ENCODE data around the gene MTX1. TPM values are rescaled to one million over a fixed set of nuclear protein-coding genes. Genes with fewer than 3 reads are reported as not detected.
"Not testable (repeated sequence)": the region's sequence is repeated elsewhere in the genome, so short reads cannot be mapped to it uniquely, and the experiment has no call there.

MTX1 gene
- total RNA-seq, 3 donors from 2014 or later (not counting 1 experiment from before 2014, with no cell fraction given), result 22.3 to 28.5 (median 27.9) TPM

- 64% methylated on average over 6 of the region's 7 CpGs for WGBS (ENCODE audit: insufficient coverage)
- Mint-ChIP-seq H3K4me3 (peak overlapping the region; percentile 83), H3K9me3 (no peaks in the 10 kb centered on the region), H3K36me3 (no peaks in the 10 kb centered on the region), H3K27ac (peak overlapping the region; percentile 90 to 93), H3K27me3 (ENCODE audit: low read depth in 2 of 2) (no peaks in the 10 kb centered on the region), H3K4me1 (peaks cover 21 to 24% of the 10 kb centered on the region in 2 donors)
- H3K27me3 ChIP-seq (ENCODE audit: control insufficient read depth, insufficient read depth, low read length), result no peaks in the 10 kb centered on the region
- intact Hi-C loops (cut with micrococcal nuclease), result no loop called here
- no peaks in the 10 kb centered on the region for H3K36me3 ChIP-seq (ENCODE audit: control insufficient read depth, insufficient read depth, low read length)
- H3K4me3 ChIP-seq (ENCODE audit: low read length), result no peak overlapping the region
- peak in 2 of 3 donors; percentile 17 to 34 for ATAC-seq
- peak overlapping the region; percentile 70 for H3K27ac ChIP-seq (ENCODE audit: low read length)
- TF ChIP-seq CTCF (IDR thresholded peaks at IDR 0.05), result no peak
- no peaks in the 10 kb centered on the region for H3K9me3 ChIP-seq (ENCODE audit: control insufficient read depth, insufficient read depth, low read length)
- peak in 1 of 2 donors; percentile 57 for DNase-seq
- peaks cover 26% of the 10 kb centered on the region for H3K4me1 ChIP-seq (ENCODE audit: control insufficient read depth, insufficient read depth, low read length)
These were observed 10.5 kb downstream of the MTX1 start for GRCh38 chr1:155218854-155219591.

GRCh38 chr1:155219592-155220031 is 11.1 kb downstream of the MTX1 start:
- TF ChIP-seq CTCF (IDR thresholded peaks at IDR 0.05), result no peak
- Histone ChIP-seq H3K4me1 (ENCODE audit: control insufficient read depth, insufficient read depth, low read length) (peaks cover 26% of the 10 kb centered on the region), H3K36me3 (ENCODE audit: control insufficient read depth, insufficient read depth, low read length) (no peaks in the 10 kb centered on the region), H3K4me3 (ENCODE audit: low read length) (no peak overlapping the region), H3K9me3 (ENCODE audit: control insufficient read depth, insufficient read depth, low read length) (no peaks in the 10 kb centered on the region), H3K27ac (ENCODE audit: low read length) (peak overlapping the region; percentile 70), H3K27me3 (ENCODE audit: control insufficient read depth, insufficient read depth, low read length) (no peaks in the 10 kb centered on the region)
- Mint-ChIP-seq H3K4me1 (peaks cover 21 to 24% of the 10 kb centered on the region in 2 donors), H3K36me3 (no peaks in the 10 kb centered on the region), H3K4me3 (peak overlapping the region; percentile 83), H3K27me3 (ENCODE audit: low read depth in 2 of 2) (no peaks in the 10 kb centered on the region), H3K9me3 (no peaks in the 10 kb centered on the region), H3K27ac (peak overlapping the region; percentile 90 to 93)
- DNase-seq (peak; percentile 38 to 45), ATAC-seq (peak; percentile 75 to 85 (median 82))
- 14% methylated on average over 1 of the region's 1 CpG for WGBS (ENCODE audit: insufficient coverage)
- intact Hi-C loops (cut with micrococcal nuclease), result no loop called here

GRCh38 chr1:155220211-155220965 is 11.9 kb downstream of the MTX1 start:
- peaks cover 21 to 24% of the 10 kb centered on the region in 2 donors for H3K4me1 Mint-ChIP-seq
- H3K9me3 ChIP-seq (ENCODE audit: control insufficient read depth, insufficient read depth, low read length); H3K9me3 Mint-ChIP-seq; DNase-seq; H3K36me3 ChIP-seq (ENCODE audit: control insufficient read depth, insufficient read depth, low read length); H3K27me3 Mint-ChIP-seq (ENCODE audit: low read depth in 2 of 2); H3K27me3 ChIP-seq (ENCODE audit: control insufficient read depth, insufficient read depth, low read length); H3K4me3 Mint-ChIP-seq; H3K4me3 ChIP-seq (ENCODE audit: low read length); intact Hi-C loops (cut with micrococcal nuclease); H3K36me3 Mint-ChIP-seq: not testable (repeated sequence)
- H3K27ac Mint-ChIP-seq, result peak overlapping the region; percentile 90 to 93
- peaks cover 26% of the 10 kb centered on the region for H3K4me1 ChIP-seq (ENCODE audit: control insufficient read depth, insufficient read depth, low read length)
- peak in 1 of 3 donors; percentile 27 for ATAC-seq
- WGBS (ENCODE audit: insufficient coverage), result 77% methylated on average over 10 of the region's 10 CpGs
- H3K27ac ChIP-seq (ENCODE audit: low read length), result peak overlapping the region; percentile 70

GRCh38 chr1:155223047-155223446 is 14.6 kb downstream of the MTX1 start:
- Mint-ChIP-seq H3K36me3 (no peaks in the 10 kb centered on the region), H3K27ac (no peak overlapping the region), H3K4me1 (peaks cover 36 to 38% of the 10 kb centered on the region in 2 donors), H3K9me3 (no peaks in the 10 kb centered on the region), H3K27me3 (ENCODE audit: low read depth in 2 of 2) (no peaks in the 10 kb centered on the region), H3K4me3 (no peak overlapping the region)
- no peak for ATAC-seq
- Histone ChIP-seq H3K27me3 (ENCODE audit: control insufficient read depth, insufficient read depth, low read length) (no peaks in the 10 kb centered on the region), H3K4me1 (ENCODE audit: control insufficient read depth, insufficient read depth, low read length) (peaks cover 49% of the 10 kb centered on the region), H3K36me3 (ENCODE audit: control insufficient read depth, insufficient read depth, low read length) (no peaks in the 10 kb centered on the region), H3K27ac (ENCODE audit: low read length) (no peak overlapping the region), H3K9me3 (ENCODE audit: control insufficient read depth, insufficient read depth, low read length) (no peaks in the 10 kb centered on the region), H3K4me3 (ENCODE audit: low read length) (no peak overlapping the region)
- no peak for TF ChIP-seq CTCF (IDR thresholded peaks at IDR 0.05)
- DNase-seq, result no peak
- intact Hi-C loops (cut with micrococcal nuclease), result no loop called here
- 45% methylated on average over 7 of the region's 7 CpGs for WGBS (ENCODE audit: insufficient coverage)

- H3K4me3 ChIP-seq (ENCODE audit: low read length); ATAC-seq; H3K9me3 Mint-ChIP-seq; H3K27me3 Mint-ChIP-seq (ENCODE audit: low read depth in 2 of 2); H3K27me3 ChIP-seq (ENCODE audit: control insufficient read depth, insufficient read depth, low read length); H3K9me3 ChIP-seq (ENCODE audit: control insufficient read depth, insufficient read depth, low read length); DNase-seq; H3K36me3 Mint-ChIP-seq; H3K36me3 ChIP-seq (ENCODE audit: control insufficient read depth, insufficient read depth, low read length); H3K27ac ChIP-seq (ENCODE audit: low read length): not testable (repeated sequence)
- intact Hi-C loops (cut with micrococcal nuclease), result loop anchor here (5.0 kb wide), 2 partner anchors 33 to 48 kb away; no protein-coding TSS in a partner anchor
- Mint-ChIP-seq H3K4me1 (peaks cover 16 to 19% of the 10 kb centered on the region in 2 donors), H3K27ac (peak overlapping the region; percentile 85 to 96), H3K4me3 (peak overlapping the region; percentile 86)
- H3K4me1 ChIP-seq (ENCODE audit: control insufficient read depth, insufficient read depth, low read length), result peaks cover 30% of the 10 kb centered on the region
- WGBS (ENCODE audit: insufficient coverage), result 98% methylated on average over 8 of the region's 8 CpGs
These were observed 16.9 kb downstream of the MTX1 start for GRCh38 chr1:155225404-155225759.

Data from natural killer cell (primary cell).